Mesothelial cell of epicardium (in vitro differentiated cells): ENCODE data around the gene XYLT1. TPM values are rescaled to one million over a fixed set of nuclear protein-coding genes. Genes with fewer than 3 reads are reported as not detected.
"Not testable (repeated sequence)": the region's sequence is repeated elsewhere in the genome, so short reads cannot be mapped to it uniquely, and the experiment has no call there.

Experiments
- DNase-seq, 2 experiments: peaks; one replicate each; pipeline ENCODE4 v3.0.0; 2021; ENCODE audit warnings: low spot score in 2 of 2; ENCODE audit not compliant: unreplicated experiment in 2 of 2
- H3K27ac Mint-ChIP-seq: 2 replicates; pipeline ENCODE4 v1.8.0; 2021; ENCODE audit warnings: mixed read lengths
- H3K27me3 Mint-ChIP-seq: 2 replicates; pipeline ENCODE4 v1.8.0; 2021; ENCODE audit warnings: low read depth, mixed read lengths
- H3K36me3 Mint-ChIP-seq: 2 replicates; pipeline ENCODE4 v1.8.0; 2021; ENCODE audit warnings: mixed read lengths
- H3K4me1 Mint-ChIP-seq: 2 replicates; pipeline ENCODE4 v1.8.0; 2021; ENCODE audit warnings: mixed read lengths
- H3K4me3 Mint-ChIP-seq: 2 replicates; pipeline ENCODE4 v1.8.0; 2021; ENCODE audit warnings: mild to moderate bottlenecking, moderate library complexity, mixed read lengths
- H3K9me3 Mint-ChIP-seq: 2 replicates; pipeline ENCODE4 v1.8.0; 2021; ENCODE audit warnings: mixed read lengths
- total RNA-seq: library from RNA; stranded (reverse); gene quantifications from 3 replicates; pipeline ENCODE4 v1.2.1, GENCODE V29; 2021
- TF ChIP-seq, protein P1 (sequence below): fragments of 200-600 bp; sonication (generic); IDR thresholded peaks from one replicate; pipeline ENCODE4 v1.5.0; 2021; ENCODE audit warnings: antibody characterized with exemption; ENCODE audit not compliant: unreplicated experiment

The XYLT1 gene
- total RNA-seq, 1 donor from 2014 or later = 15.2 TPM

DNA sequence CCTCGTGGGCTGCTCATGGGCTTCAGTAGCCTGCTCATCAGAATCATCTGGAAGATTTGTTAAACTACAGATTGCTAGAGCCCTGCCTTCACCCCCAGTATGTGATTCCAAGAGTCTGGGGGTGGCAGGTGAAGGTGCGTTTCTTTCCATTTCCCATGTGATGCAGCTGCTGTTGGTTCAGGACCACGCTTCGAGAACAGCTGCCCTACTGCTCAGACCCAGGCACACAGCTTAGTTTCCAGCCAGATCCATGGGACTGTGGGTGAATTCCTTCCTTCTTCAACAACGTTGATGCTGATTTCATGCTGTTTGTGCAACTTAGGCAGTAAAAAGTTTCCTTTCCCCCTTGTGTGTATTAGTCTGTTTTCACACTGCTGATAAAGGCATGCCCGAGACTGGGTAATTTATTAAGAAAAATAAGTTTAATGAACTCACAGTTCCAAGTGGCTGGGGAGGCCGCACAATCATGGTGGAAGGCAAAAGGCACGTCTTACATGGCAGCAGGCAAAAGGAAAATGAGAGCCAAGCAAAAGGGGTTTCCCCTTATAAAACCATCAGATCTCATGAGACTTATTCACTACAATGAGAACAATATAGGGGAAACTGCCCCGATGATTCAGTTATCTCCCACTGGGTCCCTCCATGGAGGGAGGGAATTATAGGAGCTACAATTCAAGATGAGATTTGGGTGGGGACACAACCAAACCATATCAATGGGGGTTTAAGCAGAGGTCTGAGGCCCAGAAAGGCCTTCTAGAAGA lies 159.2 kb downstream of the XYLT1 start:
- H3K4me1 Mint-ChIP-seq = peaks cover 20% of the 10 kb centered on the region
- H3K27ac Mint-ChIP-seq = no peak overlapping the region
- H3K36me3 Mint-ChIP-seq = no peaks in the 10 kb centered on the region
- H3K9me3 Mint-ChIP-seq = peaks cover 3% of the 10 kb centered on the region
- DNase-seq = no peak
- TF ChIP-seq, protein P1, sequence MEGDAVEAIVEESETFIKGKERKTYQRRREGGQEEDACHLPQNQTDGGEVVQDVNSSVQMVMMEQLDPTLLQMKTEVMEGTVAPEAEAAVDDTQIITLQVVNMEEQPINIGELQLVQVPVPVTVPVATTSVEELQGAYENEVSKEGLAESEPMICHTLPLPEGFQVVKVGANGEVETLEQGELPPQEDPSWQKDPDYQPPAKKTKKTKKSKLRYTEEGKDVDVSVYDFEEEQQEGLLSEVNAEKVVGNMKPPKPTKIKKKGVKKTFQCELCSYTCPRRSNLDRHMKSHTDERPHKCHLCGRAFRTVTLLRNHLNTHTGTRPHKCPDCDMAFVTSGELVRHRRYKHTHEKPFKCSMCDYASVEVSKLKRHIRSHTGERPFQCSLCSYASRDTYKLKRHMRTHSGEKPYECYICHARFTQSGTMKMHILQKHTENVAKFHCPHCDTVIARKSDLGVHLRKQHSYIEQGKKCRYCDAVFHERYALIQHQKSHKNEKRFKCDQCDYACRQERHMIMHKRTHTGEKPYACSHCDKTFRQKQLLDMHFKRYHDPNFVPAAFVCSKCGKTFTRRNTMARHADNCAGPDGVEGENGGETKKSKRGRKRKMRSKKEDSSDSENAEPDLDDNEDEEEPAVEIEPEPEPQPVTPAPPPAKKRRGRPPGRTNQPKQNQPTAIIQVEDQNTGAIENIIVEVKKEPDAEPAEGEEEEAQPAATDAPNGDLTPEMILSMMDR = no peak
- no peak overlapping the region for H3K4me3 Mint-ChIP-seq
- H3K27me3 Mint-ChIP-seq = no peaks in the 10 kb centered on the region

DNA sequence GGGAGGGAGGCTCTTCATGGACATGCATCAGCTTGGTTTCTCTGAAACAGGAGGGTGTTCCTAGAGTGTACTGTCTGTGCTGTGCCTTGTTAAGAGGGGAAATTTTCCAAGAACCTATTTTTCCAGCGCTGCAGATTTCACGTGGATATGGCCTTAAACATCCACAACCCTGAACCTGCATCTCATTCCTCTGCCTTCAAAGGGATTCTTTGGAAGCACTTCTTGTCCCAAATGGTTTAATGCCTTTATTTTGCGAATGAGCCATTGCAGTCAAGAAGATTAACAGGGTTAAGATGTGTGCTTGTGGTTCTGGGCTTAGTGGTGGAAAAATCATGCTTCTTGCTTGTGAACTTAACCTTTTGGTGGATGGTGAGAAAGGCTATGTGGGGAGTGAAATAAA lies 161.2 kb downstream of the XYLT1 start:
- H3K36me3 Mint-ChIP-seq = no peaks in the 10 kb centered on the region
- TF ChIP-seq, protein P1 = no peak
- no peak for DNase-seq
- H3K27me3 Mint-ChIP-seq = no peaks in the 10 kb centered on the region
- H3K4me1 Mint-ChIP-seq = peaks cover 34% of the 10 kb centered on the region
- no peak overlapping the region for H3K4me3 Mint-ChIP-seq
- no peak overlapping the region for H3K27ac Mint-ChIP-seq
- peaks cover under 1% of the 10 kb centered on the region for H3K9me3 Mint-ChIP-seq

DNA sequence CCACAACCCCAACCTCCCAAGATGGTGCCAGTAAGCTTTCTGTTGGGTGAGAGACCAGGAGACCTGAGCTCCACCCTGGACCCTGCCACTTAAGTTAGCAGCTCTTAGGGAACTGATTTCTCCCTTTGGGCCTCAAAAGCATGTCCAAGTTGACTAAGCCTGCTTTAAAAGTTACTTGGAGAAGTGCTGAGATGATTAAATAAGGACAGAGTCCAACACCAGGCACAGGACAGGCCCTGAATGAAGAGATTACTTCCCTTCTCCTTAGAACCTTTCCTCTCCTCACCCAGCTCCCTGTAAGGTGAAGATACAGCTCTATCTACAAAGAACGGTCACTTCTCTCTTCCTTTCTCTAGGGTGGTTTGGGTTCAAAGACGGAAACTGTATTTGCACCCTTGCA lies 162.6 kb downstream of the XYLT1 start:
- Mint-ChIP-seq H3K27me3 (no peaks in the 10 kb centered on the region), H3K4me3 (no peak overlapping the region), H3K36me3 (no peaks in the 10 kb centered on the region), H3K9me3 (no peaks in the 10 kb centered on the region), H3K27ac (no peak overlapping the region), H3K4me1 (peaks cover 34% of the 10 kb centered on the region)
- no peak for DNase-seq
- TF ChIP-seq, protein P1 = no peak

DNA sequence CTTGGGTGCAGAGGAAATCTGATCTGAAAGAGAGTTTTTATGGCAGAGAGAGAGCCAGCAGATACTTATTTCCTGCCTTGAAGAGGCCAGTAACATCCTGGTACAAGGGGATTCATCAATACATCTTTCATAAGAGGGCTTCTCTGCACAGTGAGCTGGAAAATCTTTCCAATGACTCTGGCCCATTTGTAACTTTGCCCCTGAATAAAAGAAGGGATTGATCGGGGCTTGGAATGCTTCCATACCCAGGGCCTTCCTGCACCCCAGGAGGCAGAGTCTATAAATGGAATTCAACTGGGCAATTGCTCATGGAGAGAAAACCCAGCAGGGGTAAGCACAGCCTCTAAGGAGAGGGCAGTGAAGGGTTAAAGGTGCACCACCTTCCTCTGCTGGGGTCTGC lies 163.3 kb downstream of the XYLT1 start:
- H3K4me1 Mint-ChIP-seq = peaks cover 29% of the 10 kb centered on the region
- no peak overlapping the region for H3K27ac Mint-ChIP-seq
- H3K27me3 Mint-ChIP-seq = no peaks in the 10 kb centered on the region
- no peak overlapping the region for H3K4me3 Mint-ChIP-seq
- TF ChIP-seq, protein P1 = no peak
- H3K9me3 Mint-ChIP-seq = no peaks in the 10 kb centered on the region
- DNase-seq = no peak
- no peaks in the 10 kb centered on the region for H3K36me3 Mint-ChIP-seq

DNA sequence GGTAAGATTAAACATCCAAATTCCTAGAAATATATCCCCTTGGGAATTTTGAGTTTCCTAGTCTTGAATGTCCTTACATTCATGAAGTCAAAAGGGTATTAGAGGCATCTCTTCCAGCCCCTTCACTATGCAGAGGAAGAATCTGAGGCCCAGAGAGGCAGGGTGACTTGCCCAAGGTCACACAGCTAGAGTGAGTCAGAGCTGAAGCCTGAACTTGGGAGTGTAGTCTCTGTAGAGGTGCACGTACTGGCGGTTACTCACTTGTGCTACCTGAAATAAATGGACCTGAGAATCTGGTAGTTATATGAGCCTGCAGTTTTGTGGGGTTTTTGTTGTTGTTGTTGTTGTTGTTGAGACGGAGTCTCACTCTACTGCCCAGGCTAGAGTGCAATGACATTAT lies 164.0 kb downstream of the XYLT1 start:
- TF ChIP-seq, protein P1 = no peak
- Mint-ChIP-seq H3K4me3 (no peak overlapping the region), H3K27me3 (no peaks in the 10 kb centered on the region), H3K4me1 (peaks cover 25% of the 10 kb centered on the region), H3K9me3 (no peaks in the 10 kb centered on the region), H3K27ac (no peak overlapping the region), H3K36me3 (no peaks in the 10 kb centered on the region)
- no peak for DNase-seq

DNA sequence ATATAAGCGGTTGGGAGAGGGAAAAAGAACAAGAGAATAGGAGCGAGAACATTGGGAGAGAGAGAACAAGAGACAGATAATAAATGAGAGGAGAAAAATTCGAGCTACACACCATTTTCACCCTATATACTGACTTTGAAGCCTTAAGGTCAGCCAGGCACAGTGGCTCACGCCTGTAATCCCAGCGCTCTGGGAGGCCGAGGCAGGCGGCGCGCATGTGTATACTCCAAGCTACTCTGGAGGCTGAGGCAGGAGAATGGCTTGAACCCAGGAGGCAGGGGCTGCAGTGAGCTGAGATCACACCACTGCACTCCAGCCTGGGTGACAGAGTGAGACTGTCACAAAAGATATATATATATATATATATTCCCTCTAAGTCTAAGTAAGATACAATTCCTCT lies 164.5 kb downstream of the XYLT1 start:
- H3K27me3 Mint-ChIP-seq, H3K9me3 Mint-ChIP-seq, H3K27ac Mint-ChIP-seq, H3K36me3 Mint-ChIP-seq, DNase-seq, H3K4me3 Mint-ChIP-seq: not testable (repeated sequence)
- peaks cover 25% of the 10 kb centered on the region for H3K4me1 Mint-ChIP-seq
